B cell (primary cell): ENCODE data around the gene SYT3. TPM values are rescaled to one million over a fixed set of nuclear protein-coding genes. Genes with fewer than 3 reads are reported as not detected.

Experiments
- ATAC-seq: fragments of 200-7000 bp; cut with Tn5 transposase; one replicate; pipeline ENCODE4 v1.10.0; 2021; ENCODE audit warnings: low read depth, mild to moderate bottlenecking, moderate number of reproducible peaks, moderate library complexity
- CTCF ChIA-PET: fragments of 350-600 bp; sonication (Branson Sonifier 250); formaldehyde crosslinking; loops from one replicate; lab custom pipeline; 2021; ENCODE audit warnings: antibody characterized with exemption, inconsistent platforms; lab: Charles Lee
- POLR2A ChIA-PET: fragments of 350-600 bp; sonication (Branson Sonifier 250); formaldehyde crosslinking; loops from one replicate; lab custom pipeline; 2021; ENCODE audit warnings: antibody characterized with exemption; lab: Charles Lee
- DNase-seq: peaks from one replicate; pipeline ENCODE4 v3.0.0; 2013
- H2AFZ ChIP-seq: 2 replicates; pipeline ENCODE4 v1.6.1; 2012; ENCODE audit warnings: mild to moderate bottlenecking, low read depth, low read length; ENCODE audit not compliant: insufficient read depth, poor library complexity, severe bottlenecking
- H3K27ac ChIP-seq, 2 donors: 1 replicate in 1 of 2; 2 replicates in 1 of 2; pipeline ENCODE4 v1.5.1; 2012 to 2013; ENCODE audit warnings: low read length in 2 of 2, mild to moderate bottlenecking in 2 of 2, moderate library complexity in 1 of 2
- H3K27me3 ChIP-seq, 4 experiments: fragments of 200-600 bp in 1 of 4; sonication (generic) in 1 of 4; replicated peaks in 1 of 4; 1 replicate in 2 of 4; 2 replicates in 2 of 4; pipeline versions ENCODE4 v1.6.1 to v1.7.0; 2013 to 2016; ENCODE audit warnings: low read length in 3 of 4, mild to moderate bottlenecking in 2 of 4, mixed read lengths in 1 of 4, moderate library complexity in 1 of 4; ENCODE audit not compliant: insufficient read depth in 4 of 4, control insufficient read depth in 3 of 4; ENCODE audit errors: control extremely low read depth in 1 of 4
- H3K36me3 ChIP-seq, 2 experiments: replicated peaks in 1 of 2; 1 replicate in 1 of 2; 2 replicates in 1 of 2; pipeline versions ENCODE4 v1.6.1 to v1.7.1; 2013; ENCODE audit warnings: low read length in 1 of 2; ENCODE audit not compliant: insufficient read depth in 2 of 2, control insufficient read depth in 1 of 2; ENCODE audit errors: control extremely low read depth in 1 of 2, extremely low read depth in 1 of 2
- H3K4me1 ChIP-seq, 2 donors: fragments of 200-600 bp in 1 of 2; sonication (generic) in 1 of 2; 1 replicate in 1 of 2; 2 replicates in 1 of 2; pipeline versions ENCODE4 v1.5.1 to v1.6.1; 2013 to 2017; ENCODE audit warnings: low read length in 2 of 2; ENCODE audit not compliant: control insufficient read depth in 2 of 2, insufficient read depth in 2 of 2
- H3K4me2 ChIP-seq: replicated peaks from 2 replicates; pipeline ENCODE3; 2012; ENCODE audit warnings: mild to moderate bottlenecking, low read depth, low read length; ENCODE audit not compliant: poor library complexity, severe bottlenecking
- H3K4me3 ChIP-seq, 5 experiments: fragments of 200-600 bp in 1 of 5; sonication (generic) in 1 of 5; 1 replicate in 3 of 5; 2 replicates in 2 of 5; pipeline versions ENCODE4 v1.5.1 to v1.7.0; 2011 to 2016; ENCODE audit warnings: low read length in 4 of 5, mild to moderate bottlenecking in 4 of 5, low read depth in 2 of 5, control low read depth in 1 of 5, moderate library complexity in 1 of 5; ENCODE audit not compliant: insufficient read depth in 1 of 5; ENCODE audit errors: control extremely low read depth in 1 of 5, extremely low read depth in 1 of 5
- H3K79me2 ChIP-seq: fragments of 200-600 bp; sonication (generic); one replicate; pipeline ENCODE4 v1.6.0; 2016; ENCODE audit warnings: low read length; ENCODE audit not compliant: control insufficient read depth, insufficient read depth
- H3K9ac ChIP-seq: fragments of 200-600 bp; sonication (generic); 2 replicates; pipeline ENCODE4 v1.6.1; 2017; ENCODE audit warnings: mild to moderate bottlenecking, low read length, moderate library complexity
- H3K9me3 ChIP-seq, 3 donors: one replicate each; pipeline versions ENCODE4 v1.6.1 to v1.7.1; 2013; ENCODE audit warnings: low read length in 2 of 3; ENCODE audit not compliant: control insufficient read depth in 2 of 3, insufficient read depth in 1 of 3; ENCODE audit errors: control extremely low read depth in 1 of 3
- H4K20me1 ChIP-seq: 2 replicates; pipeline ENCODE4 v1.6.0; 2012; ENCODE audit warnings: mild to moderate bottlenecking, low read length; ENCODE audit not compliant: insufficient read depth, control insufficient read depth, poor library complexity, severe bottlenecking
- H3K27ac Mint-ChIP-seq: one replicate; pipeline ENCODE4 v1.8.0; 2021; ENCODE audit warnings: mixed read lengths
- H3K27me3 Mint-ChIP-seq: one replicate; pipeline ENCODE4 v1.8.0; 2021; ENCODE audit warnings: mixed read lengths
- H3K4me1 Mint-ChIP-seq: one replicate; pipeline ENCODE4 v1.8.0; 2021; ENCODE audit warnings: mixed read lengths
- H3K4me3 Mint-ChIP-seq: one replicate; pipeline ENCODE4 v1.8.0; 2021; ENCODE audit warnings: mixed read lengths
- H3K9me3 Mint-ChIP-seq: one replicate; pipeline ENCODE4 v1.8.0; 2022; ENCODE audit warnings: mixed read lengths; ENCODE audit not compliant: insufficient read depth
- EZH2 ChIP-seq: IDR thresholded peaks from 2 replicates; pipeline ENCODE4 v1.6.1; 2012; ENCODE audit warnings: borderline replicate concordance, low read depth, mild to moderate bottlenecking, moderate library complexity, low read length; ENCODE audit not compliant: insufficient read depth, poor library complexity, severe bottlenecking
- WGBS: methylation state at CpG from one replicate; pipeline ENCODE4 v1.1.5; 2013; ENCODE audit warnings: missing lambda C conversion rate; ENCODE audit not compliant: insufficient coverage; 5-methylcytosine and 5-hydroxymethylcytosine counted together
- intact Hi-C: fragments of 100-400 bp; cut with micrococcal nuclease; formaldehyde crosslinking; loops from one replicate; pipeline ENCODE4 v1.10.0; 2022
- polyA plus RNA-seq: library from polyadenylated mRNA; depleted of rRNA; stranded (reverse); fragments of >200 nt; gene quantifications from 2 replicates; pipeline ENCODE4 v1.2.3, GENCODE V29; 2012
- total RNA-seq, 2 donors: library from RNA; stranded (reverse); fragments of 120-200 nt in 1 of 2; gene quantifications; 1 replicate in 1 of 2; 2 replicates in 1 of 2; pipeline versions ENCODE4 v1.2.3 to v1.2.4, GENCODE V29; 2013 to 2022
- TF ChIP-seq, protein P1 (sequence below): fragments of 200-600 bp; IDR thresholded peaks from one replicate; pipeline ENCODE4 v1.8.0; 2022; ENCODE audit warnings: antibody characterized with exemption, mild to moderate bottlenecking

The SYT3 gene
- total and polyA plus RNA-seq, 2 donors (not counting 1 experiment from before 2014, with no cell fraction given): 0.09 to 0.17 TPM

DNA sequence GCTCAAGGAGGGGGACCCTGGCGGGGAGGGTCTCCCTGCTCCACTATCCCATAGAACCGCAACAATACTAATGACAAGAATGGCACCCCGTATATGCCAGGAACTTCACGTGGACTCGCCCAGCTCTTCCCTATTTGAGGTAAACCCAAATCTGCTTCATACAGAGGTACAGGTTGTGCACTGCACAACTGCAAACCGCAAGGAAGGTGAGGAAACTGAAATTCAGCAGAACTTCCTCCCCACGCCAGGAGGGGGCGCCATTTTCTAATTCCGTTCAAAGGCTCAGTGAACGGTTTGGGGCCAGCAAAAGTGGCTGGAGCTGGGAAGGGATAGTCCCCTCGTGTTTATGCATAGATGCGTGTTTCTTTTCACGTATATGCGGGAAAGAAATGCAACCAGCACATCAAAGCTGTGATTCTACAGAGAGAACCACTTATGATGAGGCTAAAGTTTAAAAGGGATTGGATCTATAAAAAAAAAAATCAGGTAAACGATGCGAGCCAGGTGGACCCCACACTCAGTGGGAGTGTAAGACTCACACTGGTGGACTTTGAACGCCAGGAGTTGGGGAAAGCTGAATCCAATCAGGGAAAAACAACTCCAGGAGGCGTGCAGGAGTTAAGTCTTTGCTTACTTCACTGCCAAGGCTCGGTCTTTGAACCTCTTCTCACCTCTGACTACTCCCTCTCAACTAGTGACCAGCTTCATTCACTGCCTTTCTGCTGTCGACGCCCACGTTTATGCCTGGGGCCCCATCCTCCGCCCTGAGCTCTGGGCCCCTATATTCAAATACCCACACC is 29.8 kb upstream of the SYT3 start:
- peaks cover 42% of the 10 kb centered on the region for H3K27me3 Mint-ChIP-seq
- POLR2A ChIA-PET: no interaction called here
- peaks cover 2% of the 10 kb centered on the region for H3K4me1 Mint-ChIP-seq

More for the DNA sequence above, 29.8 kb upstream of the SYT3 start:
- peak; percentile 63 for DNase-seq
- H3K9me3 Mint-ChIP-seq: no peaks in the 10 kb centered on the region
- TF ChIP-seq, protein P1, sequence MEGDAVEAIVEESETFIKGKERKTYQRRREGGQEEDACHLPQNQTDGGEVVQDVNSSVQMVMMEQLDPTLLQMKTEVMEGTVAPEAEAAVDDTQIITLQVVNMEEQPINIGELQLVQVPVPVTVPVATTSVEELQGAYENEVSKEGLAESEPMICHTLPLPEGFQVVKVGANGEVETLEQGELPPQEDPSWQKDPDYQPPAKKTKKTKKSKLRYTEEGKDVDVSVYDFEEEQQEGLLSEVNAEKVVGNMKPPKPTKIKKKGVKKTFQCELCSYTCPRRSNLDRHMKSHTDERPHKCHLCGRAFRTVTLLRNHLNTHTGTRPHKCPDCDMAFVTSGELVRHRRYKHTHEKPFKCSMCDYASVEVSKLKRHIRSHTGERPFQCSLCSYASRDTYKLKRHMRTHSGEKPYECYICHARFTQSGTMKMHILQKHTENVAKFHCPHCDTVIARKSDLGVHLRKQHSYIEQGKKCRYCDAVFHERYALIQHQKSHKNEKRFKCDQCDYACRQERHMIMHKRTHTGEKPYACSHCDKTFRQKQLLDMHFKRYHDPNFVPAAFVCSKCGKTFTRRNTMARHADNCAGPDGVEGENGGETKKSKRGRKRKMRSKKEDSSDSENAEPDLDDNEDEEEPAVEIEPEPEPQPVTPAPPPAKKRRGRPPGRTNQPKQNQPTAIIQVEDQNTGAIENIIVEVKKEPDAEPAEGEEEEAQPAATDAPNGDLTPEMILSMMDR: peak; percentile 82
- no peak for TF ChIP-seq EZH2
- Histone ChIP-seq H3K9ac (no peak overlapping the region), H4K20me1 (no peaks in the 10 kb centered on the region), H3K9me3 (peaks cover 0 to 21% (median 0%) of the 10 kb centered on the region in 3 donors), H3K27ac (no peak overlapping the region), H3K36me3 (no peaks in the 10 kb centered on the region), H3K4me1 (peaks cover 8 to 18% of the 10 kb centered on the region in 2 donors), H3K4me3 (no peak overlapping the region), H3K4me2 (no peak overlapping the region), H3K27me3 (peaks cover 0 to 45% (median 18%) of the 10 kb centered on the region in 4 experiments), H3K79me2 (no peaks in the 10 kb centered on the region), H2AFZ (no peak overlapping the region)
- CTCF ChIA-PET: interaction anchor here (0.7 to 2.7 kb wide), 13 partner anchors 8 to 520 kb away, joined by 3 to 22 read pairs (median 3); no protein-coding TSS in a partner anchor
- H3K27ac Mint-ChIP-seq: no peak overlapping the region
- no peak for ATAC-seq
- intact Hi-C loops: loop anchor here (2.0 kb wide), 2 partner anchors 113 to 253 kb away; no protein-coding TSS in a partner anchor
- 52% methylated on average over 18 of the region's 23 CpGs for WGBS
- no peak overlapping the region for H3K4me3 Mint-ChIP-seq
